Smooth muscle cell (in vitro differentiated cells): ENCODE data around the gene NRAP. TPM values are rescaled to one million over a fixed set of nuclear protein-coding genes. Genes with fewer than 3 reads are reported as not detected.

Source experiments
- DNase-seq: peaks from one replicate; lab custom pipeline; 2025; ENCODE audit not compliant: unreplicated experiment; lab: John Stamatoyannopoulos, UW
- H2AFZ ChIP-seq: fragments of 200-600 bp; sonication (generic); 2 replicates; pipeline ENCODE4 v1.6.0; 2016; ENCODE audit warnings: antibody characterized with exemption, low read depth, mild to moderate bottlenecking
- H3F3A ChIP-seq: fragments of 200-600 bp; sonication (generic); 2 replicates; pipeline ENCODE4 v1.6.0; 2017; ENCODE audit warnings: antibody characterized with exemption, low read depth
- H3K27ac ChIP-seq: fragments of 200-600 bp; sonication (generic); 2 replicates; pipeline ENCODE4 v1.5.1; 2016; ENCODE audit warnings: low read depth, mild to moderate bottlenecking
- H3K27me3 ChIP-seq: fragments of 200-600 bp; sonication (generic); 2 replicates; pipeline ENCODE4 v1.6.1; 2016; ENCODE audit warnings: low read depth, mild to moderate bottlenecking
- H3K36me3 ChIP-seq: fragments of 200-600 bp; sonication (generic); 2 replicates; pipeline ENCODE4 v1.5.1; 2016; ENCODE audit warnings: low read depth
- H3K4me1 ChIP-seq: fragments of 200-600 bp; sonication (generic); 2 replicates; pipeline ENCODE4 v1.5.1; 2016; ENCODE audit warnings: low read depth
- H3K4me2 ChIP-seq: fragments of 200-600 bp; sonication (generic); 2 replicates; pipeline ENCODE4 v1.6.0; 2016; ENCODE audit warnings: mild to moderate bottlenecking
- H3K4me3 ChIP-seq: fragments of 200-600 bp; sonication (generic); 2 replicates; pipeline ENCODE4 v1.5.1; 2016; ENCODE audit warnings: mild to moderate bottlenecking
- H3K79me2 ChIP-seq: fragments of 200-600 bp; sonication (generic); 2 replicates; pipeline ENCODE4 v1.6.0; 2016; ENCODE audit warnings: low read depth, mild to moderate bottlenecking
- H3K9ac ChIP-seq: fragments of 200-600 bp; sonication (generic); 2 replicates; pipeline ENCODE4 v1.6.0; 2016; ENCODE audit warnings: low read depth
- H3K9me3 ChIP-seq: fragments of 200-600 bp; sonication (generic); replicated peaks from 2 replicates; pipeline ENCODE4 v1.5.1; 2016; ENCODE audit warnings: low read depth
- H4K20me1 ChIP-seq: fragments of 200-600 bp; sonication (generic); 2 replicates; pipeline ENCODE4 v1.6.0; 2016; ENCODE audit warnings: low read depth
- WGBS: methylation state at CpG from one replicate; pipeline ENCODE4 v1.1.7; 2016; ENCODE audit warnings: low lambda C conversion rate; 5-methylcytosine and 5-hydroxymethylcytosine counted together
- polyA plus RNA-seq: library from polyadenylated mRNA; unstranded; fragments of >200 nt; fragmentation: Nextera tagmentation; extraction: Ambion mirVana; gene quantifications from 2 replicates; pipeline ENCODE4 v1.2.1, GENCODE V29; 2016
- total RNA-seq: library from RNA; depleted of rRNA; stranded (reverse); fragments of >200 nt; gene quantifications from 2 replicates; pipeline ENCODE4 v1.2.3, GENCODE V29; 2014
- TF ChIP-seq, protein P1 (sequence below): fragments of 200-600 bp; sonication (generic); IDR thresholded peaks from 2 replicates; pipeline ENCODE4 v1.5.1; 2017; ENCODE audit warnings: borderline replicate concordance, mild to moderate bottlenecking, antibody characterized with exemption; ENCODE audit not compliant: insufficient read depth, poor library complexity, severe bottlenecking

Gene NRAP
- total and polyA plus RNA-seq, 2 experiments from 2014 or later, result not detected

DNA sequence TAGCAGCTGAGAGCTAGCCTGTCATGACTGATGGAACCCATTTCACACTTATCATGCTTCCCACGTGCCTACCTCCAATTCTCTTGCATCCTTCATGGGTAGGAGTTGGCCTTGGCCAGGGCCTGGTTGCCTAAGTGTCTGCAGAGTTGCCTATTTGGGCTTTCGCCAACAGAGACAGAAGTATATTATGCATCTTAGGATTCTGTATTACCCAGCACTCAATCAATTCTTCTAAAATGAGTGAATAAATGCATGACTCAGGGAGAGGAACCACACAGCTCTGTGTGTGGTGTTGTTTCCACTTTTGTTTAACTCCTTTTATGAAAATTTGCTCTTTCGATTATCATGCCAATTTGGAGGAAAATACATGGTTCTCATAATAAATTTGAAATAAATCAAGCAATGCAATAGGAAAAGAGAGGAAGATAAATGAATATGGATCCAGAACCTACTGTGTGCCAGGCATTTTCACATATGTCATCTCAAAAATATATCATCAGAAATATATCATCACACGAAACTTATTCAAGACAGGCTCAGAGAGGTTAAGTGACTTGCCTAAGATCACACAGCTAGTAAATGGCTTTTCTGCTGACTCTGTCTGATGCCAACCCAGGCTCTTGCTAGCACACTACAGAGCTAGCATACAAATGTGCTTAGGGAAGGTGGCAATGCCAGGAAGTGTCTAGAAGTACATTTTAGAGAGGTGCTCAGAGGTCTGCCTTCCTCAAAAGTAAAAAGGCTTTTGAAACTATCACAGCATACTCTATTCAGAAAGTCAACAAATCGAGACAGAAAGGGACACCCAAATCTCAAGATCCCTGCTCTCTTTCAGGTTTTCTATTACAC, 120.5 kb downstream of the NRAP start:
- no peak for DNase-seq
- Histone ChIP-seq H3K4me1 (no peaks in the 10 kb centered on the region), H3K9ac (no peak overlapping the region), H3K27me3 (peaks cover 20% of the 10 kb centered on the region), H4K20me1 (no peaks in the 10 kb centered on the region), H3K4me3 (no peak overlapping the region), H3F3A (no peaks in the 10 kb centered on the region), H3K4me2 (no peak overlapping the region), H3K27ac (no peak overlapping the region), H3K36me3 (no peaks in the 10 kb centered on the region), H2AFZ (no peak overlapping the region), H3K9me3 (no peaks in the 10 kb centered on the region), H3K79me2 (no peaks in the 10 kb centered on the region)
- TF ChIP-seq, protein P1, sequence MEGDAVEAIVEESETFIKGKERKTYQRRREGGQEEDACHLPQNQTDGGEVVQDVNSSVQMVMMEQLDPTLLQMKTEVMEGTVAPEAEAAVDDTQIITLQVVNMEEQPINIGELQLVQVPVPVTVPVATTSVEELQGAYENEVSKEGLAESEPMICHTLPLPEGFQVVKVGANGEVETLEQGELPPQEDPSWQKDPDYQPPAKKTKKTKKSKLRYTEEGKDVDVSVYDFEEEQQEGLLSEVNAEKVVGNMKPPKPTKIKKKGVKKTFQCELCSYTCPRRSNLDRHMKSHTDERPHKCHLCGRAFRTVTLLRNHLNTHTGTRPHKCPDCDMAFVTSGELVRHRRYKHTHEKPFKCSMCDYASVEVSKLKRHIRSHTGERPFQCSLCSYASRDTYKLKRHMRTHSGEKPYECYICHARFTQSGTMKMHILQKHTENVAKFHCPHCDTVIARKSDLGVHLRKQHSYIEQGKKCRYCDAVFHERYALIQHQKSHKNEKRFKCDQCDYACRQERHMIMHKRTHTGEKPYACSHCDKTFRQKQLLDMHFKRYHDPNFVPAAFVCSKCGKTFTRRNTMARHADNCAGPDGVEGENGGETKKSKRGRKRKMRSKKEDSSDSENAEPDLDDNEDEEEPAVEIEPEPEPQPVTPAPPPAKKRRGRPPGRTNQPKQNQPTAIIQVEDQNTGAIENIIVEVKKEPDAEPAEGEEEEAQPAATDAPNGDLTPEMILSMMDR, result no peak
- WGBS, result 73% methylated on average over 5 of the region's 5 CpGs

- Histone ChIP-seq H3K9me3 (no peaks in the 10 kb centered on the region), H3K36me3 (no peaks in the 10 kb centered on the region), H3K27me3 (peaks cover 12% of the 10 kb centered on the region), H3K9ac (no peak overlapping the region), H3K79me2 (no peaks in the 10 kb centered on the region), H3K4me1 (no peaks in the 10 kb centered on the region), H3K4me2 (no peak overlapping the region), H3F3A (no peaks in the 10 kb centered on the region), H2AFZ (no peak overlapping the region), H4K20me1 (no peaks in the 10 kb centered on the region), H3K27ac (no peak overlapping the region), H3K4me3 (no peak overlapping the region)
- DNase-seq, result no peak
- WGBS, result 74% methylated on average over 1 of the region's 1 CpG
- TF ChIP-seq, protein P1, result no peak
These were observed 122.3 kb downstream of the NRAP start for GRCh38 chr10:113541549-113541927.

DNA sequence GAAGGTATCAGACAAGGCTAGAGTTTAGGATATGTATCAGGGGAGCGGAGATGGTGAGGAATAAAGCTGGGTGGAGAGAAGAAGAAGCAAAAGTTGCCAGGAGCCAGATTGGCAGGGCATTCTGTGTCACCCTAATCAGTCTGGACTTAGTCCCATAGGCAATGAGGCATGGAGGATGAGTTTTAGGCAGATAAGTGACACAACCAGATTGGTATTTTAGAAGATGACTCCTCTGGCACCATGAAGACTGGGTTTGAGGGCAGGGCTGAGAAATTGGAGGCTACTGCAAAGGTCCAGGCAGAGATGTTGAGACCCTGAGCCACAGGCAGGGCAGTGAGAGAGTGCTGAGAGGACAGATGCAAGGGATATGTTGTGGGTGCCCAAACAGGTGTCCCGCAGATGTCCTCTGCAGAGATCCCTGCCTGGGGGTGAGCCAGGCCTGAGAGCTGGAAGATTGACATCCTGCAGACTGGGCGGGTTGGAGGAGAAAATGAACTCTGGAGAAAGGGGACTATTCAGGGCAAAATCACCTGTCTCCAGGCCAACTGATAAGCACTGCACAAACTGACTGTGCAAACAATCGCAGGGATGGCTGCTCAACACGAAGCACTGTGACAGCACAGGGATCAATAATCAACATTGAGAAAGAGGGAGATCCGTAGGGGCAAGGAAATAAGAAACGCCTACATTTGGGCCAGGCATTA, 122.8 kb downstream of the NRAP start:
- Histone ChIP-seq H3K4me2 (no peak overlapping the region), H3K9ac (no peak overlapping the region), H3K9me3 (no peaks in the 10 kb centered on the region), H3F3A (no peaks in the 10 kb centered on the region), H3K36me3 (no peaks in the 10 kb centered on the region), H3K27me3 (peaks cover 11% of the 10 kb centered on the region), H4K20me1 (no peaks in the 10 kb centered on the region), H2AFZ (no peak overlapping the region), H3K4me1 (no peaks in the 10 kb centered on the region), H3K4me3 (no peak overlapping the region), H3K79me2 (no peaks in the 10 kb centered on the region), H3K27ac (no peak overlapping the region)
- DNase-seq, result no peak
- 88% methylated on average over 7 of the region's 7 CpGs for WGBS
- TF ChIP-seq, protein P1, result no peak
